IPS DF 19.7 (cell line): Measurements from ENCODE around the gene MOGAT3.

Experiments
- DNase-seq: peaks from one replicate; pipeline ENCODE4 v3.0.0-alpha.2; 2013; ENCODE audit warnings: low read depth, low spot score

MOGAT3 gene, protein sequence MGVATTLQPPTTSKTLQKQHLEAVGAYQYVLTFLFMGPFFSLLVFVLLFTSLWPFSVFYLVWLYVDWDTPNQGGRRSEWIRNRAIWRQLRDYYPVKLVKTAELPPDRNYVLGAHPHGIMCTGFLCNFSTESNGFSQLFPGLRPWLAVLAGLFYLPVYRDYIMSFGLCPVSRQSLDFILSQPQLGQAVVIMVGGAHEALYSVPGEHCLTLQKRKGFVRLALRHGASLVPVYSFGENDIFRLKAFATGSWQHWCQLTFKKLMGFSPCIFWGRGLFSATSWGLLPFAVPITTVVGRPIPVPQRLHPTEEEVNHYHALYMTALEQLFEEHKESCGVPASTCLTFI

DNA sequence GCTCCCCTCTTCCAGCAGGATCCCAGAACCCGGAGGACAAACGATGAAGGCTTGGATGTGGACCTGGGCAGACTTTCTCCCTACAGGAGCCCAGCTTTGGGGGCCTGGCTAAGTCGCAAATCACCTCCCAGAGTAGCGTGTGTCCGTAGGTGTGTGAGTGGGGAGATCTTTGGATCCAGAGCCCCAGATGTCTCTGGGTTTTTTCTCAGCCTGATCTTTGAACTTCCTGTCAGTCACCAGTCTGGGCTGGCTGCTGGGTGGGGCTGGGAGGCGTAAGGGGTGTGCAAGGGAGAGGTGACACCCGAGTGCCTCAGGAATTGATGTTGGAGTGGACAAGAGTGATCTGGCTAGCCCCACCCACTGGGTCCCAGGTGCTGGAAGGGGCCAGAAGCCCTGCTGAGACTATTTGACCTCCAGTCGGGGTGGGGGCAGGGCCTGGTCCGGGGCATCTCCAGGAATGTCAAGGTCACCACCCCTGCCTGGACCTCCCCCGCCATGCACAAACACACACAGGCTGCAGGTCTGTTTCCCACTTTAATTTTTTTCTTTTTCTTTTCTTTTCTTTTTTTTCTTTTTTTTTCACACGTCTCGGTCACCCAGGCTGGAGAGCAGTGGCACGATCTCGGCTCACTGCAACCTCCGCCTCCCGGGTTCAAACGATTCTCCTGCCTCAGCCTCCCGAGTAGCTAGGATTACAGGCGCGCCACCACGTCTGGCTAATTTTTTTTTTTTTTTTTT is at the start of gene MOGAT3:
Gene MOGAT3 (minus strand): TSS at position 175 of the 738 bp plus-strand sequence. CDS start 182 bp downstream, outside the sequence.
- DNase-seq, result no peak

DNA sequence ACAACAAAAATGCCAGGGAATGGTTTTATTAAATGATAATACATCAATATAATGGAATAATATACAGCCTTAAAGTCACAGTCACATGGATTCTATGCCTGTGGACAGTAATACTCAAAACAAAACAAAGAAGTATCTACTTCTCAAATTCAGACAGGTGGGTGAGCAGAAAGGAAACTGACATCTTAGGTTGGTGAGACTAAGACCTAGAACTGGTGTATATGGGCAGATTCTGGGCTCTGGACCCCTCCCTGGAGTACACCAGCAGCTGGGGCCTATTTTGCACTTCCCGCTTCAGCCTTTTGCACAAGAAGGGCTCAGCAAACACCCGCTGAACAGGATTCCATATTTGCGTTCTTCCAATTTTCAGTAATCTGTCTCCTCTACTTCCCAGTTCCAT is 49.5 kb upstream of the MOGAT3 start:
- DNase-seq, result no peak

DNA sequence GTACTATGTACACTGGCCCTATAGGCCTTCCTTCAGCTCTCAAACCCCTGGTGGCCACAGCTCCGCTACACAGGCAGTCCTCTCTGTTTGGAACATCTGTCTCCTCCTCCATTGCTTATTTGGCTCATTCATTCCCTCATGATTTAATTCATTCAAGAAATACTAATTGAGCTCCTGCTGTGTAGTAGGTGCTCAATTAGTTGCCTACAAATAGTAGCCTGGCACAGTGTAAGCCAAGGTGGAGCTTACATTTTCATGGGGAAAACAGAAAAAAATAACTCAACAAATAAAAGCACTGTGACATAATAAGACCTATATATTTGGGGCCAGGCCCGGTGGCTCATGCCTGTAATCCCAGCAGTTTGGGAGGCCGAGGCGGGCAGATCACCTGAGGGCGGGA is 47.4 kb upstream of the MOGAT3 start:
- no peak for DNase-seq

DNA sequence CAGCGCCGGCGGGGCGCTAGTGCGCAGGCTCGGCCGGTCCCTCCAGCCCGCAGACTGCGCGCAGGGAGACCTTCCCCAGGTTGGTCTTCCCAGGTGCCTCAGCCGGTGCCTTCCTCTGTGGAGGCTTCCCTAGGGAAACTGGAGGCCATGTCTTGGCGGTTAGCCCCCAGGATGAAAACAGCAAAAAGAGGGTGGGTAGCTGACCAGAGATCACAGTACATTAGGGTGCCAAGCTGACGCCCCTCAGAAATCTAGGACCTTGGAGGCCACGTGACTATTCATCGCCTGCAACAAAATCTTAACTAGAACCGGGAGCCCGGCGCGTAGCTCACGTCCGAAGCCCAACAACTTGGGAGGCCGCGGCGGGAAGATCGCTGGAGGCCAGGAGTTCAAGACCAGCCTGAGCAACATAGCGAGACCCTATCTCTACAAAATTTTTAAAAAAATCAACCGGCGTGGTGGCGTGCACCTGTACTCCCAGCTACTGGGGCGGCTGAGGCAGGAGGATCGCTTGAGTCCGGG is 44.4 kb upstream of the MOGAT3 start:
- DNase-seq, result no peak

DNA sequence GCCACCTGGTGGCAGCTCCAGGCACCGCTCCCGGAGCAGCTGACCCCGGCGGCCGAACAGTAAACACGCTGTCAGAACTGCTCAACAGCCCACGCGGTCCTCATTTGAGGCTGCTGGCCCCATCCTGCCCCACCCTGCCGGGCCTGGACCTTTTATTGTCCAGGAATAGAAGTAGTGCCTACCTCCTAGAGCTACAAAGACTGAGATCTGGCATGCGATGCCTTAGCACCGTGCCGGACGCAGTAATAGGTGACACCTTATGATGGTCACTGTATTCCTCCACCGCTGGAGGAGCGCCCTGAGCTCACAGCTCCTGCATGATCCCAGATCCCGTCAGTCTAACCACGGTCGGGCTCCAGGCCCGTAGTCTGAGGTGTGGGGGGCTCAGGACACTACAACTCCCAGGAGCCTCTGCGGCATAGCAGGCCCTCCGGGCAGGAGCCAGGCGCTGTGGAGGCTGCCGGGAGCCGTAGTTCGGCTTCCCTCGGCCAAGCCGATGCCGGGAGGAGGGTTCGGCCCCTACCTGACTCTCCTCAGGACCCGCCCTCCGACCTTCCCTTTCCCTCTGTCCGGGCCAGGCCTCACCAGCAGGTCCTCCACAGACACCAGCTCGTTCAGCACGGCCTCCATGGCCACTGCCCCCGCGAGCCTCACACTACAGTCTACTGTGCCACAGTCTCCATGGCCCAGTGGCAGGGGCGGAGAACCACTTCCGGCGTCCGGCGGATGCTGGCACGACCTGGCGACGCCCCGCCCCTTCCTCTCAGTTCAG is 43.7 kb upstream of the MOGAT3 start, which contains the start of gene FIS1:
Gene FIS1 (minus strand): TSS at position 707 of the 772 bp plus-strand sequence. CDS start 77 bp downstream, at position 630.
- DNase-seq, result no peak

DNA sequence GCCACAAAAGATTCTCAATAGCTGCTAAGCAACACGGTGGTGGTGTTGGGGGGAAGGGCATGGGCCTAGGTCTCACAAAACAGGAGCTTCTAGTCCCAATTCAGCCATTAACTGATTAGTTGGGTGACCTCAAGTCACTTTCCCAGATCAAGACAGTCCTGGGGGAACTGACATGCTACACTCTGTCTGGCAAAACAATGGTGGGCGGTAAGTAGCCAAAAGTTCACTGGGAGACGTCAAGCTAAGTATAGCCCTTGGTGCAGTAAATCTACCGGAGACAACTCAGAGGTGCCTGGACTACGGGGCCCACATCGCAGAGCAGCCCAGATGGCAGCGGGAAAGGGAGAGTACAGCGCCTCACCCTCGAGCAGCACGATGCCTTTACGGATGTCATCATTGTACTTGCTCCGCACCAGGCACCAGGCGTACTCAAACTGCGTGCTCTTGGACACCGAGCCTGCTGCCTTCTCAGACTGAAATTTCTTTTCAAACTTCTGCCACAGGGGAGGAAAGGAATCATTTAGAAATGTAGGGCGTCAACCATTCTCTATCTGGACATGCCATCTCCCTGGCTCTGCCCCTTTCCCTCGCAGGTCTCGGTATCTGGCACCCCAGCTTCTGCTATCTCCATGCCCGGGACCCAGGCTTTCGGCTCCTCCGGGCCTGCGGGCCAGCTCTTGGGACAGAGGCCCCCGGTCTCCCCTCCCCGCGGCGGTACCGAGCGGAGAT is 43.0 kb upstream of the MOGAT3 start:
- DNase-seq, result no peak

DNA sequence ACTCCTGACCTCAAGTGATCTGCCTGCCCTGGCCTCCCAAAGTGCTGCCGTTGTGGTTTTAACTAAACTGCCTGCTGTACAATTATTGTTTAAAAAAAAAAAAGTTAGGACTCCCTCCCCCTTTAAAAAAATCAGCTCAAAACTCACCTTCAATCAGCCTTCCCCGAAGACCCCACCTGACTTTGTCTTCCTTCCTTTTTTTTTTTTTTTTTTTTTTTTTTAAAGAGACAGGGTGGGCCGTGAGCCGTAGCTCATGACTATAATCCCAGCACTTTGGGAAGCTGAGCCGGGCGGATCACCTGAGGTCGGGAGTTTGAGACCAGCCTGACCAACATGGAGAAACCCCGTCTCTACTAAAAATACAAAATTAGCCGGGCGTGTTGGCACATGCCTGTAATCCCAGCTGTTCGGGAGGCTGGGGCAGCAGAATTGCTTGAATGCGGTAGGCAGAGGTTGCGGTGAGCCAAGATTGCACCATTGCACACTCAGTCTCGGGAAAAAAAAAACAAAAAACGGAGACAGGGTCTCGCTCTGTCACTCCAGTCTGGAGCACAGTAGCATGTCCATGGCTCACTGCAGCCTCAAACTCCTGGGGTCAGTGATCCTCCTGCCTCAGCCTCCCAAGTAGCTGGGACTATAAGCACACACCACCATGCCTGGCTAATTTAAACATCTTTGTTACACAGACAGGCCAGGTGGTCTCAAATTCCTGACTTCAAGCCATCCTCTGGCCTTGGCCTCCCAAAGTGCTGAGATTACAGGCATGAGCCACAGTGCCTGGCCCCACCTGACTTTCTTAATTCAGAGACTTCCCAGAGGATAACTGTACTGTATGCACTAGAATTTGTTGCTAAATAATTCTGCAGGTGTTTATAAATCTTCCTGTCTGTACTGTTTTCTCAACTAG is 40.9 kb upstream of the MOGAT3 start:
- no peak for DNase-seq

DNA sequence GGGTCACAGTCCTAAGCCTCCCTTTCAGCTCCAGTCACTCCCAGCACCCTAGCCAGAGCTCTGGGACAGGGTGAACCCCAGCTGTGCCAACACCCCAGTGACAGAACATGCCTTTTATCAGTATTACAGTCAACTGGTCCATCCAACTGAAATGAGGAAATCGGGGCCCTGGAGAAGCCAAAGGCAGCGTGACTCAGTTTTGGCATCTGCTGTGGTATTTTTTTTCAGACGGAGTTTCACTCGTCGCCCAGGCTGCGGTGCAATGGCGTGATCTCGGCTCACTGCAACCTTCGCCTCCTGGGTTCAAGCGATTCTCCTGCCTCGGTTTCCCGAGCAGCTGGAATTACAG is 40.2 kb upstream of the MOGAT3 start:
- DNase-seq, result no peak

DNA sequence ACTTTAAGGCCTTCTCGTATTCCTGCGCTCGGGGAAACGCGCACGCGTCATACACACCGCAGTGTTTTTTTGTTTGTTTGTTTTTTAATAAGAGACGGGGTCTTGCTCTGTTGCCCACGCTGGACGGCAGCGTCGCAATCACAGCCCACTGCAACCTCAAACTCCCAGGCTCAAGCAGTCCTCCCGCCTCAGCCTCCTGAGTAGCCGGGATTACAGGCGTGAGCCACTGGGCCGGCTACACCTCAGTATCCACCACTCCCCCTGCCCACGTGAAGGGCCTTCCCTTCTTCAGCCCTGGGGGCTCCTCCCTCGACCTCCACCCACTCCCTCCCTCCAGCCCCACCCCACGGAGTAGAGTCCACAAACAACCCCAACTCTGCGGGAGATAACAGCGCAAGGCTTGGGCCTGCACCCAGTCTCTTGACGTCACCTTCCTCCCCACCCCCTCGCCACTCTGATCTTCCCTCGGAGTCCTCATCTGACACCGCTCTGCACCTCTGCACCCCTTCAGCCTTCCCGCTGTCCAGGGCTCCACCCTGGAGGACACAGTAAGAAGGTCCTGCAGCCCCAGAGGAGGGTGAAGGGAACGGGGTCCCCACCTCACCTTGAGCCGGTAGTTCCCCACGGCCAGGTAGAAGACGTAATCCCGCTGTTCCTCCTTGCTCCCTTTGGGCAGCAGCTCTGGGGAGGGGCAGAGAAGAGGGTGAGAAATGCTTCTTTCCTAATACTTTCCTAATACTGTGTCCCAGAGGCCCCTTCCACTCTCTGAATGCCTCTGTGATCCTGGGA is 39.6 kb upstream of the MOGAT3 start:
- no peak for DNase-seq

DNA sequence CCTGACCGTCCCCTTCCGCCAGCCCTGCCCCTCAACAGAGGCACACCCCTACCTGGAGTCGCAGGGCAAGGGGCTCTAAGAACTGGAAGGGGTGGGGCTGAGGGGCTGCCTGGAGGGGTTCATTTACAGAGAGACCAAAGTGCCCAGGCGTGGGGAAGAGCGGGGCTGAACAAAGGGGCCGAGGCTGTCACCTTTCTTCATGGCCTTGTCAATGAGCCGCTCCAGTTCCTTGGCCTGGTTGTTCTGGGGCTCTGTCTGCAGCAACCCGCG is 39.0 kb upstream of the MOGAT3 start:
- no peak for DNase-seq

DNA sequence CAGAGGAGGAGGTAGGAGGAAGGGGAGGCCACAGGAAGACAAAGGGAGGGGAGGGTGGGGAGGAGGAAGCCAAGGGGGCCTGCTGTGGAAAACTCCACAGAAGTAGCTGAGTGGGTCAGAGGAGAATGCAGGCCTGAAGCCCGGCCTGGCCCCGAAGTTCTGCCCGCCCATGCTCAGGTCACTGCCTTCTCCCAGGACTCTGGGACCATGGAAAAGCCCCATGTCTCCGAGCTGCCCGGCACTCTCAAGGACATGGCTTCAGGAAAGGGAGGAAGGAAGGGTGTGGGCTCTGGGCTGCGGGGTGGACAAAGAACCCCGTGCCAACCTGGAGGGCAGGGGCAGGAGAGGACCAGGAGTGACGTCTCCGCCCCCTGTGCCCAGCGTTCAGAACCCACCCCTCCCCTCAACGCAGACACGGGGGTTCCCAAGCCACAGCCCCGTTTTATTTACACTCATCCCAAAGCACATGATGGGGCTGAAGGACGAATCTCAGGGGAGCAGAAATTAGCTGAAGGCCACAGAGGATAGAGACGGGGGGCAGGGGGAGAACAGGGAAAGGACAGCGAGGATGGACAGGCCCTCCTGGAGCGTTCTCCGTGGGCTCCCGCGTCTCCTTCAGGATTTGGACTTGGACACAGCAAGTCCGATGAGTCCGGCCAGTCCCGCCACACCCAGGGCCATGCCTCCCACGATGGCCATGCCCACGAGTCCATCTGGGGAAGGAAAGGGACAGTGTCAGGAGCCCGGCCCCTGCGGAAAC is 38.5 kb upstream of the MOGAT3 start:
- no peak for DNase-seq

DNA sequence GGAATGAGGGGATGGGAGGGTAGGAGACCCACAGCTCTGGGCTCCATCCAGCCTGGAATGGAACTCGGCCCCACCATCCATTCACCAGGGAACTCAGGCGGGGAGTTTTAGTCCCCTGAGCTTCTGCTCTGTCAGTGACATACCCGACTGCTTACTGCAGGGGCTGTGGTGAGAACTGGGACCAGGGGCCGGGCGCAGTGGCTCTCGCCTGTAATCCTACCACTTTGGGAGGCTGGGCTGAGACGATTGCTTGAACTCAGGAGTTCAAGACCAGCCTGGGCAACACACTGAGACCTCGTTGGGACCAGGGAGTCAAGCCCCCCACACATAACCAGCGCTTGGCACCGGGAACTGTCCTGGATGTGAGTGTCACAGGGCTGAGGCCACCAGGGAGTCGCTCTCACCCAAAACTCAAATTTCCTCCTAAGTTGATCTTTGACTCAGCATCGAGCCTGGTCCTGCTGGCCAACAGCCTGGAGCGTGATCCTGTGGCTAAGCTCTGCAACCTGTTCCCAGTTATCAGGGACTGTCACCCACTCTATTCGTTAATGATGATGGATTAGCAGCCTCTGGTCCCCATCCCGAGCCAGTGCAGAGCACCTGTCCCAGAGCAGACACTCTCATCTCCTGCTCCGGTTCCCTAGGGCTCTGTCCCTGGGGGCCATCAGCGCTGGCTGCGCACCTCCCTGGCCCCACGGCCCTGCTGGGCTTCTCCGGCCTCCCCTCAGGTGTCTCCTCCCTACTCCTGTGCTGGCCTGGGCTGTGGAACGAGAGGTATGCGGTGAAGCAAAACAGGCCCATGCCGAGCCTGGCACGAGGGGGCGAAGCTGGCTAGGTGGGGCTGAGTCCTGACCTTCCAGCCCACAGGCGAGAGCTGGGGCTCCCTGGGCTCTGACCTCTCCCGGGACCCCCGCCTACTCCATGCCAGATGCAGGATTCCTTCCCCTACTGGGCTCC is 37.7 kb upstream of the MOGAT3 start:
- DNase-seq, result no peak

DNA sequence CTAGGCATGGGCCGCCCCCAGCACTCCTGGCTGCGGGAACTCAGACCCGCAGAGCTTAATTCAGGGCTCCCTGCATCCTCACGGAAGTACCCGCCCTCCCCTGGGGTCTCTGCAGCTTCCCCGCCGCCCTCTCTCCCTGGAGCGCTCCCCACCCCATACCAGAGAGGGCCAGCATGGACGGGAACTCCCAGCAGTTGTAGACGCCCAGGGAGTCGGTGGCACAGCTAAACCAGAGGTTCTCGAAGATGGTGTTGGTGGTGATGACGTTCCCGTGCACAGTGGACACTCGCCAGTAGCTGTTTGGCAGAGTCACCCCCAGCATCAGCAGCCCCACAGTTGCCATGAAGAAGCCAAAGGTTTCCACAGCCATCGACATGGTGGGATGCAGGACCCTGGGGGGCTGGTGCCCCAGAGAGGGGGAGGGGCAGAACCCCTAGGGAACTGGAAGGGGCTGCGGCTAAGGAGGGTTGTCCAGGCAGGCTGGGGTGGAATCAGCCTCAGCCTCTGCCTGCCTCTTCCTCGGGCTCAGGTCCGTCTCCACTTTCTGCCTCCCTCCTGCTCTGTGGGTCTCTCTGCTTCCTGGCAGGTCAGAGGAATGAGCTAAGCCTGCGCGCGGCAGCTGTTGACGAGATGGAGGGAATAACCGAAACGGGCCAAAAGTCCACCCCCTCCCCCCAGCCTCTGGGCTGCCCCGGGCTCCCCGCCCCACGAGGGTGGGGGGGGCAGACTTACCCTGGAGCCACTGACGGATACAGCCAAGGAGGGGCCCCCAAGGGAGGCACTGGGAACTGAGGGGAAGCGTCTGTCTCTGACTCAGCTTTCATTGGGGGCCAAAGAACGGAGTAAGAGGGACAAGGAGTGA is 36.6 kb upstream of the MOGAT3 start, which contains the start of gene CLDN15:
Gene CLDN15 (minus strand): TSS at position 597 of the 862 bp plus-strand sequence. CDS start 221 bp downstream, at position 376.
- no peak for DNase-seq

DNA sequence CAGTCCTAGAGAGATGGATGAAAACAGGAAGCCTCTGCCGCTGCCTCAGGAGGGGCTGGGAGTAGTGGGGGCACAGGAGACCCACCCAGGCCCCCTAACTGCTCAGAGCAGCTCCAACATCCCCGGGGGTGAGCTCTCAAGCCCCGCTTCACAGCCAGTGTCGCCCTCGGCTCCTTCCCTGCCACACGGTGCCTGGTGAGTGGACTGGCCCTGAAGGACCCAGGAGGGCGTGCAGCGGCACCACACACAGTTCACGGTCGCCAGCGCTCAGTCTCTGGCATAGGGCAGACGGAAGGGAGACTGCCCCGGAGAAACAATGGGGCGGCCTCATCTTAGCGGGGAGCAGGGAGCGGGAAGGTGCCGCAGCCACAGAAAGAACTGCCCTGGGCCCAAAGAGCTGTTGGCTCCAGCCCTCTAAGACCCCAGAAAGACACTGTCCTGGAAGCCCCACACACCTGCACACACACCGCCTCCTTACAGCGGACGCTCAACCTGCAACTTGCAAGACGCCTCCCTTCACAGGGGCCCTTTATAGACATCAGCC is 35.5 kb upstream of the MOGAT3 start:
- no peak for DNase-seq

DNA sequence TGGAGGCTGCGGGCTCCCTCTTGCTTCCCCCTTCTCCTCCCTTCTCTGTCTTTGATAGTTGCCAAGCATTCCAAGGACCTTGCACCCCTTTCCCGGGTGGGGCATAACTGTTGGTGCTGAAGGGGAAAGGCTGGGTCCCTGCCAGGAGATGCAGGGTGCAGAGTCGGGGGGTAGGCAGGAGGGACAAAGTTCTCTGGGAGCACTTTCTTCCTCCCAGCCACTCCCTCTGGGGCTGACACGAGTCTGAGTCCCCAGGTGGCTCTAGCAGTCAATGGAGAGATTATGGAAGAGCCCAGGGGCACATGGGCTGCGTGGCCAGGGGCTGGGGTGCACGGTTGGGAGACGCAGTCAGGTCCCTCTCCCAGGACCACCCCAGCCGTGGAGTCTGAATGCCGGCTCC is 34.7 kb upstream of the MOGAT3 start:
- no peak for DNase-seq

DNA sequence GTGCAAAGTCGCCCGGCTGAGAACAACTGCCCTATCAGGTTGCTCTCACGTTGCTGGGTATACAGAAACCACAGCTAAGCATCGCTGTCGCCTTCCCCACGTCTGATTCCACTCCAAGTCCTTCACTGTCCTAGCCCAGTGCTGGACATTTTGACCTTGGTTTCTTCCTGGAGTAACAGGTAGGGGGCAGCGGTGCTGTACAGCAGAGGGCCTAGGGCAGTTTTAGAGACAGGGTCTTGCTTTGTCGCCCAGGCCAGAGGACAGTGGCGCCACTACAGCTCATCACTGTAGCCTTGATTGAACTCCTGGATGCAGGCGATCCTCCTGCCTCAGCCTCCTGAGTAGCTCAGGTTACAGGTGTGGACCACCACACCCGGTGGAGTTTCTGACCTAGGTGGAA is 34.2 kb upstream of the MOGAT3 start:
- no peak for DNase-seq

DNA sequence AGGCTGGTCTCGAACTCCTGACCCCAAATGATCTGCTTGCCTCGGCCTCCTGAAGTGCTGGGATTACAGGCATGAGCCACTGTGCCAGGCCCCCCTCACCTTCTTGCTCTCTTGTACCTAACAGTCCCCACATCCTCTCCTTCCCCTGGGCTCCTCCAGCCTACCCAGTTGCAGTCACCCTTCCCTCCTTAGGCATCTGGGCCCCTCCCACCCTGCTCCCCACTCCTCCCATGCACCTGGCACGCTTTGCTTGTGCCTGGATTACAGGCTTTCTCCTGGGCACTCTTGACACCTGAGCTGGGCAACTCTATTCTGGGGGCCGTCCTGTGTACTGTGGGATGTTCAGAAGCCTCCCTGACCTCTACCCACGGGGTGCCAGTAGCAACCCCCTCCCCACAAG is 33.8 kb upstream of the MOGAT3 start:
- no peak for DNase-seq
